ENCODE results near the gene FMOD. TPM values are rescaled to one million over a fixed set of nuclear protein-coding genes. Genes with fewer than 3 reads are reported as not detected.
A peak's percentile ranks its signal among the peaks of the same experiment; 100 is the strongest.

Gene FMOD
- total and polyA plus RNA-seq, 4 donors = 21.8 to 140 (median 81.7) TPM

DNA sequence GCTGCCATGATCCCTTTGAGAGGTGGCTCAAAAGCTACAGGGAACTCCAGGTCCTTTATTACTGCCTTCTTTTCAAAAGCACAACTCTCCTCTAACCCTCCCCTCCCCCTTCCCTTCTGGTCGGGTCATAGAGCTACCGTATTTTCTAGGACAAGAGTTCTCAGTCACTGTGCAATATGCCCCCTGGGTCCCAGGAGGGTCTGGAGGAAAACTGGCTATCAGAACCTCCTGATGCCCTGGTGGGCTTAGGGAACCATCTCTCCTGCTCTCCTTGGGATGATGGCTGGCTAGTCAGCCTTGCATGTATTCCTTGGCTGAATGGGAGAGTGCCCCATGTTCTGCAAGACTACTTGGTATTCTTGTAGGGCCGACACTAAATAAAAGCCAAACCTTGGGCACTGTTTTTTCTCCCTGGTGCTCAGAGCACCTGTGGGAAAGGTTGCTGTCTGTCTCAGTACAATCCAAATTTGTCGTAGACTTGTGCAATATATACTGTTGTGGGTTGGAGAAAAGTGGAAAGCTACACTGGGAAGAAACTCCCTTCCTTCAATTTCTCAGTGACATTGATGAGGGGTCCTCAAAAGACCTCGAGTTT, 42.5 kb downstream of the FMOD start:
- Histone ChIP-seq H3K27ac (ENCODE audit: low read depth, low read length) (peak overlapping the region; percentile 57), H3K4me3 (ENCODE audit: low read depth, low read length) (peak overlapping the region; percentile 94), H3K27me3 (ENCODE audit: control insufficient read depth, insufficient read depth, low read length) (no peaks in the 10 kb centered on the region), H3K4me1 (ENCODE audit: control insufficient read depth, insufficient read depth, low read length) (peaks cover 41% of the 10 kb centered on the region), H3K36me3 (ENCODE audit: control insufficient read depth, insufficient read depth, low read length) (peaks cover 13% of the 10 kb centered on the region), H3K9me3 (ENCODE audit: control insufficient read depth, insufficient read depth, low read length) (no peaks in the 10 kb centered on the region)
- no peak for DNase-seq (ENCODE audit: low read depth in 4 of 6, low spot score in 6 of 6)
- 22% methylated on average over 4 of the region's 5 CpGs for WGBS (ENCODE audit: insufficient coverage)

- 17% methylated on average over 2 of the region's 3 CpGs for WGBS (ENCODE audit: insufficient coverage)
- no peak for DNase-seq (ENCODE audit: low read depth in 4 of 6, low spot score in 6 of 6)
- H3K4me1 ChIP-seq (ENCODE audit: control insufficient read depth, insufficient read depth, low read length) = peaks cover 41% of the 10 kb centered on the region
- peak overlapping the region; percentile 96 for H3K27ac ChIP-seq (ENCODE audit: low read depth, low read length)
- no peaks in the 10 kb centered on the region for H3K9me3 ChIP-seq (ENCODE audit: control insufficient read depth, insufficient read depth, low read length)
- H3K27me3 ChIP-seq (ENCODE audit: control insufficient read depth, insufficient read depth, low read length) = no peaks in the 10 kb centered on the region
- H3K36me3 ChIP-seq (ENCODE audit: control insufficient read depth, insufficient read depth, low read length) = peaks cover 13% of the 10 kb centered on the region
- peak overlapping the region; percentile 94 for H3K4me3 ChIP-seq (ENCODE audit: low read depth, low read length)
Observed at GRCh38 chr1:203307641-203308126, 43.2 kb downstream of the FMOD start.

DNA sequence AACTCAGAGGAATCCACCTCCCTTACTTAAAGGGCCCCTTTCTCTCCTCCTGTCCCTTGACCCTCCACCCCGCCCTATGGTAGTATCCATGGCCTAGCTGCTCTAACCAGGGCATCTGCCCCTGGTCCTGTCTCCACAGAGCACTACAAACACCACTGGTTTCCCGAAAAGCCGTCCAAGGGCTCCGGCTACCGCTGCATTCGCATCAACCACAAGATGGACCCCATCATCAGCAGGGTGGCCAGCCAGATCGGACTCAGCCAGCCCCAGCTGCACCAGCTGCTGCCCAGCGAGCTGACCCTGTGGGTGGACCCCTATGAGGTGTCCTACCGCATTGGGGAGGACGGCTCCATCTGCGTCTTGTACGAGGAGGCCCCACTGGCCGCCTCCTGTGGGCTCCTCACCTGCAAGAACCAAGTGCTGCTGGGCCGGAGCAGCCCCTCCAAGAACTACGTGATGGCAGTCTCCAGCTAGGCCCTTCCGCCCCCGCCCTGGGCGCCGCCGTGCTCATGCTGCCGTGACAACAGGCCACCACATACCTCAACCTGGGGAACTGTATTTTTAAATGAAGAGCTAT, 43.9 kb downstream of the FMOD start:
- peaks cover 13% of the 10 kb centered on the region for H3K36me3 ChIP-seq (ENCODE audit: control insufficient read depth, insufficient read depth, low read length)
- 26% methylated on average over 15 of the region's 21 CpGs for WGBS (ENCODE audit: insufficient coverage)
- peaks cover 41% of the 10 kb centered on the region for H3K4me1 ChIP-seq (ENCODE audit: control insufficient read depth, insufficient read depth, low read length)
- no peaks in the 10 kb centered on the region for H3K27me3 ChIP-seq (ENCODE audit: control insufficient read depth, insufficient read depth, low read length)
- peak overlapping the region; percentile 94 for H3K4me3 ChIP-seq (ENCODE audit: low read depth, low read length)
- peak overlapping the region; percentile 96 for H3K27ac ChIP-seq (ENCODE audit: low read depth, low read length)
- H3K9me3 ChIP-seq (ENCODE audit: control insufficient read depth, insufficient read depth, low read length) = no peaks in the 10 kb centered on the region
- no peak for DNase-seq (ENCODE audit: low read depth in 4 of 6, low spot score in 6 of 6)

DNA sequence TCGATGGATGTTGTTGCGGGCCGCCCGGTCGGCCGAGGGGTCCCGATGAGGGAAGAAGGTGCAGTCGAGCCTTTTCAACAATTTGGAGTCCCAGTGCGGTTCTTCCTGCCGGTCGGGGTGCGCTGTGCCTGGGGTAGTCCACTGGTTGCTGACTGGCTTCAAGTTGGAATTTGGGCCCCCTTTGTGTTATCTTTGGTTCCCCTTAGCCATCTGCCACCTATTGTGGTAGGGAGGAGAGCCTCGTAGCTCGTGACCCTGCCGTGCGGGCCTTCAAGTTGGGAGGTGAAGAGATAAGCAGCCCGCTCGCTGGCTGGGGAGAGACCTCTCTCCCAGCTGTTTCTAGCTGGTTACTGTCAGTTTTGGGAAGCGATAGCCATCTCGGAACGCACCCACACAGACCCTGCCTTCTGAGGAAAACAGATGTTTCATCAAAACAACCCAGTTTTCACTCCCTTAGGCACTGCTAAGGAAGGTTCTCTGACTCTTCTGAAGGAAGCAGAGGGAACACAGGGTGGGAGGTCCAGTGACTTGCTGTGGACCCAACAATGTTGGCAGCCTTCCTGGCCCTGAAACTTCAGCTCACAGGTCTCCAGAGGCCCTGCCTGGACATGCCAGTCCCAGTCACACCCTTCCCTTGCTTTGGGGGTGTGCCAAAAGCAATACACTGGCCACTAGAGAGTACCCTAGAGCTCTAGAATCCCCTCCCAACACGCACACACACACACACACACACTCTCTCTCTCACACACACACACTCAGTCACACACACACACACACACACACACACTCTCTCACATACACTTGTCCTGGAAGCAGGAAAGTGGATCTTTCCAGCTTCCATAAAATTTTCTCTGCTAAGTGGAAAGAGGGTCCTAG, 44.6 kb downstream of the FMOD start:
- Histone ChIP-seq H3K4me3 (ENCODE audit: low read depth, low read length) (peak overlapping the region; percentile 94), H3K9me3 (ENCODE audit: control insufficient read depth, insufficient read depth, low read length) (no peaks in the 10 kb centered on the region), H3K36me3 (ENCODE audit: control insufficient read depth, insufficient read depth, low read length) (peaks cover 13% of the 10 kb centered on the region), H3K27me3 (ENCODE audit: control insufficient read depth, insufficient read depth, low read length) (no peaks in the 10 kb centered on the region), H3K27ac (ENCODE audit: low read depth, low read length) (peak overlapping the region; percentile 96), H3K4me1 (ENCODE audit: control insufficient read depth, insufficient read depth, low read length) (peaks cover 41% of the 10 kb centered on the region)
- WGBS (ENCODE audit: insufficient coverage) = 3% methylated on average over 17 of the region's 22 CpGs
- peak in 4 of 6 donors; percentile 61 to 90 (median 76) for DNase-seq (ENCODE audit: low read depth in 4 of 6, low spot score in 6 of 6)

GRCh38 chr1:203305809-203306088, 45.2 kb downstream of the FMOD start:
- under 1% methylated on average over 21 of the region's 21 CpGs for WGBS (ENCODE audit: insufficient coverage)
- Histone ChIP-seq H3K9me3 (ENCODE audit: control insufficient read depth, insufficient read depth, low read length) (no peaks in the 10 kb centered on the region), H3K27me3 (ENCODE audit: control insufficient read depth, insufficient read depth, low read length) (no peaks in the 10 kb centered on the region), H3K4me1 (ENCODE audit: control insufficient read depth, insufficient read depth, low read length) (peaks cover 41% of the 10 kb centered on the region), H3K36me3 (ENCODE audit: control insufficient read depth, insufficient read depth, low read length) (peaks cover 13% of the 10 kb centered on the region), H3K27ac (ENCODE audit: low read depth, low read length) (peak overlapping the region; percentile 96), H3K4me3 (ENCODE audit: low read depth, low read length) (peak overlapping the region; percentile 94)
- no peak for DNase-seq (ENCODE audit: low read depth in 4 of 6, low spot score in 6 of 6)

- Histone ChIP-seq H3K36me3 (ENCODE audit: control insufficient read depth, insufficient read depth, low read length) (peaks cover 13% of the 10 kb centered on the region), H3K4me1 (ENCODE audit: control insufficient read depth, insufficient read depth, low read length) (peaks cover 41% of the 10 kb centered on the region), H3K9me3 (ENCODE audit: control insufficient read depth, insufficient read depth, low read length) (no peaks in the 10 kb centered on the region), H3K27ac (ENCODE audit: low read depth, low read length) (peak within 1 kb of the TSS; percentile 96), H3K27me3 (ENCODE audit: control insufficient read depth, insufficient read depth, low read length) (no peaks in the 10 kb centered on the region), H3K4me3 (ENCODE audit: low read depth, low read length) (peak within 1 kb of the TSS; percentile 94)
- WGBS (ENCODE audit: insufficient coverage) = 2% methylated on average over 71 of the region's 79 CpGs
- peak in 4 of 6 donors; percentile 74 to 96 (median 92) for DNase-seq (ENCODE audit: low read depth in 4 of 6, low spot score in 6 of 6)
Observed at GRCh38 chr1:203304919-203305808, 45.8 kb downstream of the FMOD start, which contains the start of gene BTG2. Gene BTG2 (plus strand): TSS chr1:203305519. CDS start chr1:203305607, 88 bp downstream.

DNA sequence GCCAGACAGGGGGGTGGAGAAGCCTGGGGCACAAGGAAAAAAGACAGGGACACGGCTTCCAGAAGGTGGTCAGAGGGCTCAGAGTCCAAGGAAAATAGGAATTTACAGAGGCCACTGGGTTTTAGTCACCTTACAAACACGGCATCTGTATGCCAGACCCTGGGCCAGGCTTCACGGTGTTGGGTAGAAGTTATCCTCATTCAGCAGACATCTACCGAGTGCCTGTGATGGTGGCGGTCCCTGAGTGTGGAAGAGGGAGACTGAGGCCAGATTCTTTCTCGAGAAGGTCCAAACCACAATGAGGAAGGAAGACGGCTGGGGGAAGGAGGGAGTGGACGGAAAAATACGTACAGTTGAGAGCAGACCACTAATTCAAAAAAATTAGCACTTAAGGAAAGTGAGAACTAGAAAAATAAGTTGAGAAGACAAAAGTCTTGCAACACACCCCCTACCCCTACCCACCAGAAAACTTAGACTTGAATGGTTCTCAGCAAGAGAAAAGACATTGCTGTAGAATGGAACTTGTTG, 46.5 kb downstream of the FMOD start:
- Histone ChIP-seq H3K9me3 (ENCODE audit: control insufficient read depth, insufficient read depth, low read length) (no peaks in the 10 kb centered on the region), H3K4me1 (ENCODE audit: control insufficient read depth, insufficient read depth, low read length) (peaks cover 36% of the 10 kb centered on the region), H3K36me3 (ENCODE audit: control insufficient read depth, insufficient read depth, low read length) (peaks cover 10% of the 10 kb centered on the region), H3K27ac (ENCODE audit: low read depth, low read length) (peak overlapping the region; percentile 88), H3K27me3 (ENCODE audit: control insufficient read depth, insufficient read depth, low read length) (no peaks in the 10 kb centered on the region), H3K4me3 (ENCODE audit: low read depth, low read length) (peak overlapping the region; percentile 94)
- no peak for DNase-seq (ENCODE audit: low read depth in 4 of 6, low spot score in 6 of 6)
- WGBS (ENCODE audit: insufficient coverage) = 90% methylated on average over 4 of the region's 9 CpGs

DNA sequence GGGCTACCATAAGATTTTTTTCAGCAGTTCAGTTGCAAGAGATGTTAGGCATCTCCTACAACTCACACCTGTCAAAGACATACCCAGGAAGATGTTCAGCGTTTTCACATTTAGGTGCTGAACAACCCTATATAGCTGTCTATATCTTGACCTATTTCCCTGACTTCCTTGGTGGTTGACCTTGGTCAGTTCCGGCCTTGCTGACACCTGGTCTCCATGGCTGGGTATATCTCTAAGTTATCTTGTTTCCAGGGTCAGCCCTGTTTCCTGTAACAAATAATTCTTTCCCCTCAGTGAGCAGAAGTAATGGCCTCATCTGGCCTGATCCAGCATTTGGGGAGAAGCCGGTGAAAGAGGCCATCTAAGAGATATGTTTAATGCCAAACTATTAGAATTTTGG, 48.0 kb downstream of the FMOD start:
- Histone ChIP-seq H3K4me1 (ENCODE audit: control insufficient read depth, insufficient read depth, low read length) (peaks cover 28% of the 10 kb centered on the region), H3K27ac (ENCODE audit: low read depth, low read length) (no peak overlapping the region), H3K9me3 (ENCODE audit: control insufficient read depth, insufficient read depth, low read length) (no peaks in the 10 kb centered on the region), H3K36me3 (ENCODE audit: control insufficient read depth, insufficient read depth, low read length) (peaks cover 10% of the 10 kb centered on the region), H3K4me3 (ENCODE audit: low read depth, low read length) (no peak overlapping the region), H3K27me3 (ENCODE audit: control insufficient read depth, insufficient read depth, low read length) (no peaks in the 10 kb centered on the region)
- DNase-seq (ENCODE audit: low read depth in 4 of 6, low spot score in 6 of 6) = no peak
- 78% methylated on average over 2 of the region's 3 CpGs for WGBS (ENCODE audit: insufficient coverage)

DNA sequence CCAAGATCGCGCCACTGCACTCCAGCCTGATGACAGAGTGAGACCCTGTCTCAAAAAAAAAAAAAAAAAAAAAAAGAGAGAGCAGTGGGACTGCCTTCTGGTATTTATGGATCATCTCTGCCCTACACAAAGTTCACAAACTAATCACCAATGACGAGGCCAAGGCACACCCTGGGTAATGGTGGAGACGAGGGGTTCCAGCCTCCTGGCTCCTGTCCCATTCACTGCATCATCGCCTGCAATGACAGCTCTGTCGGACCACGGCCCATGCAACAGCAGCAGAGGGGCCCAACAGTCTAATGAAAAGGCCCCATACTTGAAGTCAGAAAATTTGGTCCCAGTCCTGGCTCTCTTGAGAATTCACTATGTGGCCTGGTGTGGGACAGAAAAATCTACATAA, 48.5 kb downstream of the FMOD start:
- H3K4me1 ChIP-seq (ENCODE audit: control insufficient read depth, insufficient read depth, low read length) = peaks cover 23% of the 10 kb centered on the region
- no peak overlapping the region for H3K27ac ChIP-seq (ENCODE audit: low read depth, low read length)
- 90% methylated on average over 4 of the region's 7 CpGs for WGBS (ENCODE audit: insufficient coverage)
- H3K9me3 ChIP-seq (ENCODE audit: control insufficient read depth, insufficient read depth, low read length) = no peaks in the 10 kb centered on the region
- DNase-seq (ENCODE audit: low read depth in 4 of 6, low spot score in 6 of 6) = no peak
- H3K27me3 ChIP-seq (ENCODE audit: control insufficient read depth, insufficient read depth, low read length) = no peaks in the 10 kb centered on the region
- peaks cover 7% of the 10 kb centered on the region for H3K36me3 ChIP-seq (ENCODE audit: control insufficient read depth, insufficient read depth, low read length)
- H3K4me3 ChIP-seq (ENCODE audit: low read depth, low read length) = no peak overlapping the region
